ENCODE measurements around the gene H2AZ1.

Gene H2AZ1

DNA sequence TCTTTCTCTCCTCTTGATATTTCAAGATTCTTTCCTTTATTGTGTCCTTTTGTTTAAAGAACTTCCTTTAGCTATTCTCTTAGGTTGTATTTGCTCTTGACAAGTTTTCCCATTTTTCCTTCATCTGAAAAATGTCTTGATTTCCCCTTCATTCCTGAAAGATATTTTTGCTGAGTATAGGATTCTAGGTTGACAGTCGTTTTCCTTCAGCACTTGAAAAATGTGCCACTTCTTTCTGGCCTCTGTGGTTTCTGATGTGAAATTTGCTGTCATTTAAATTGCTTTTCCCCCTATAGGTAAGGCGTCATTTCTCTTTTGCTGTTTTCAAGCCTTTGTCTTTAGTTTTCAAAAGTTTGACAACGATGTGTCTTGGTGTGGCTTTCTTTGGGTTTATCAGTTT is 32.5 kb downstream of the H2AZ1 start:
- no peak for TF ChIP-seq CTCF (IDR thresholded peaks at IDR 0.05)
- no peak for TF ChIP-seq ZFX (IDR thresholded peaks at IDR 0.05; ENCODE audit: borderline replicate concordance)
- no peak overlapping the region for H3K27ac ChIP-seq

- H3K27ac ChIP-seq, result no peak overlapping the region
Observed at GRCh38 chr4:99915449-99915848, 34.6 kb downstream of the H2AZ1 start.

More at GRCh38 chr4:99915449-99915848, 34.6 kb downstream of the H2AZ1 start:
- no peak for TF ChIP-seq ZFX (IDR thresholded peaks at IDR 0.05; ENCODE audit: borderline replicate concordance)
- TF ChIP-seq CTCF (IDR thresholded peaks at IDR 0.05), result no peak

All from 22Rv1 (cell line).